HG02588 (cell line): Measurements from ENCODE around the gene HMCN2.

Experiments used
- ATAC-seq: cut with Tn5 transposase; IDR thresholded peaks from one replicate; pipeline ENCODE4 v1.9.1; 2021; ENCODE audit warnings: mild to moderate bottlenecking, moderate library complexity; ENCODE audit not compliant: unreplicated experiment

The HMCN2 gene

DNA sequence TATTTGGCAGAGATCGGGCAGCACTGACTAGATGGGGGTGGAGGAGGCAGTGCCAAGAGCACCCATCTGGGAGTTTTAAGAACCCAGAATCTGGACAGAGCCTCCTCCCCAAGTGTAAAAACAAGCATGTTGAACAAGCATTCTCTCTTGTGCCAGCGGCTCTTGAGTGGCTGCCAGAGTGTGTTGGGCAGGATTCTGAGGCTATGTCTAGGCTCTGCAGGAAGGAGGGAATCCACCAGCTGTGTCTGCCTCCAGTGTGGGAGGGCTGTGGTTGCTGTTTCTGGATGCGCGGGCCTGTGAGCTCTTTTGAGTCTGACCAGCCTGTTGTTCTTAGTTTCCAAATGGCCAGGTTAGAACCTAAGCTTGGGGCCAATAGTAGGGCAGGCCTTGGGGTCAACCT lies 39.8 kb downstream of the HMCN2 start:
- ATAC-seq, result no peak

GRCh38 chr9:130306823-130307666 lies 41.5 kb downstream of the HMCN2 start:
- no peak for ATAC-seq

DNA sequence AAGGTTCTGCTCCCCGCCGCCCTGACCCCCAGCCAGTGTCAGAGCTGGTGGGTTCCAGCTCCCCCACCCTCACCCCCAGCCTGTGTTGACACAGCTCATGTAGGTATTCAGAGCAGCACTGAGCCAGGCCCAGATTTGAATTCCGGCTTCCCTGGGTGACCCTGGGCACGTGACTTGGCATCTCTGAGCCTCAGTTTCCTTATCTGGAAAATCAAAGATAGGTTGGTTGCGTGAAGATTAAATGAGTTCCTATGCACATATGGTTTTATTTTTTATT lies 42.0 kb downstream of the HMCN2 start:
- no peak for ATAC-seq

GRCh38 chr9:130308081-130308571 lies 42.6 kb downstream of the HMCN2 start:
- no peak for ATAC-seq

GRCh38 chr9:130309689-130310455 lies 44.3 kb downstream of the HMCN2 start:
- ATAC-seq, result no peak

GRCh38 chr9:130310456-130310855 lies 44.9 kb downstream of the HMCN2 start:
- ATAC-seq, result no peak

DNA sequence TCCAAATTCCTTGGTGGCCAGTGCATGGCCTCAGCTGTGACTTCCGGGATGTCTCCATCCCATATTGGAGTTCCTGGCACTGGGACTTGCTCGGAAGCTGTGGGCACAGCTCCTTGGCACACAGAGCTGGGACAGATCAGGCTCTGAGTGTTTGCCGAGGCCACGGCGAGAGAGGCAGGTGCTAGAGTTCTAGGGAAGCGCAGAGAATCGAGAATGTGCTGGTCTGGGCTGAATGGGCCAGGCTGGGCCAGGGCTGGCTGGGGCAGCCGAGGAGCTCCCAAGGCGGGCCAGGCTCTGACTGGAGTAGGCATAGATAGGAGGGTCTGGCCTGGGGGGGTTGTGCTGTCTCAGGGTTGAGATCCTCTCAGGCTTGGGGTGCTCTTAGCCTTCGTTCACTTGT lies 45.4 kb downstream of the HMCN2 start:
- ATAC-seq, result no peak

DNA sequence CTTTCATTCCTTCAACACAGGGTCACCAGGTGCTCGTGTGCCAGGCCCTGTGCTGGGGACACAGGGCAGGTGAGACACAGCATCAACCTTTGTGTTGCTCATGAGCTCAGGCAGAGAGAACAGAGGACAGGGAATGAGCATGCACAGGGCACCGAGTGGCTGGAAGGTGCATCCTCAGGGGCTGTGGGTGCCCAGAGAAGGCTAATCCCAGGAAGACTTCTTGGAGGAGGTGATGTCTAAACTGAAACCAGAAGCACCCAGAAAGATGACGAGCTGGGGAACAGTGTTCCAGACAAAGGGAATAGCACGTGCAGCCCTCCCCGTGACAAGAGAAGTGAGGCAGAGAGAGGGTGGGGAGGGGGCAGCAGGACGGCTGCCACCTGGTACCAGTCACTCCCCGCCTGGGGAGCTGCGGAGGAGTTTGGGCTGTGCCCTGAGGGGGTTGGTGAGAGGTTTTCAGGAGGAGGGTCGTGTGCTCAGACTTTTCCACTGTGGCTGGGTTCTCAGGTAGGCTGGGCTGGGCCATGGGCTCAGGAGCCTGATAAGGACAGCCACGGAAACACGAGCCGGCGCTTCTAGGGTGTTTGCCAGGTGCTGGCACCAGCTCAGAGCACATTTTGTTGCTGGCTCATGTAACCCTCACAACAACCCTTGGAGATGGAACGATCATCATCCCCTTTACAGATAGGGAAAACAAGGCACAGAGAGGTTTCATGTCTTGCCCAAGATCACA lies 46.0 kb downstream of the HMCN2 start:
- ATAC-seq, result no peak

GRCh38 chr9:130313103-130313858 lies 47.7 kb downstream of the HMCN2 start:
- no peak for ATAC-seq

- ATAC-seq, result no peak
Measured at GRCh38 chr9:130315446-130316226, 50.1 kb downstream of the HMCN2 start.

GRCh38 chr9:130316430-130316829 lies 50.9 kb downstream of the HMCN2 start:
- no peak for ATAC-seq

- no peak for ATAC-seq
Measured at GRCh38 chr9:130319300-130319699, 53.7 kb downstream of the HMCN2 start.

DNA sequence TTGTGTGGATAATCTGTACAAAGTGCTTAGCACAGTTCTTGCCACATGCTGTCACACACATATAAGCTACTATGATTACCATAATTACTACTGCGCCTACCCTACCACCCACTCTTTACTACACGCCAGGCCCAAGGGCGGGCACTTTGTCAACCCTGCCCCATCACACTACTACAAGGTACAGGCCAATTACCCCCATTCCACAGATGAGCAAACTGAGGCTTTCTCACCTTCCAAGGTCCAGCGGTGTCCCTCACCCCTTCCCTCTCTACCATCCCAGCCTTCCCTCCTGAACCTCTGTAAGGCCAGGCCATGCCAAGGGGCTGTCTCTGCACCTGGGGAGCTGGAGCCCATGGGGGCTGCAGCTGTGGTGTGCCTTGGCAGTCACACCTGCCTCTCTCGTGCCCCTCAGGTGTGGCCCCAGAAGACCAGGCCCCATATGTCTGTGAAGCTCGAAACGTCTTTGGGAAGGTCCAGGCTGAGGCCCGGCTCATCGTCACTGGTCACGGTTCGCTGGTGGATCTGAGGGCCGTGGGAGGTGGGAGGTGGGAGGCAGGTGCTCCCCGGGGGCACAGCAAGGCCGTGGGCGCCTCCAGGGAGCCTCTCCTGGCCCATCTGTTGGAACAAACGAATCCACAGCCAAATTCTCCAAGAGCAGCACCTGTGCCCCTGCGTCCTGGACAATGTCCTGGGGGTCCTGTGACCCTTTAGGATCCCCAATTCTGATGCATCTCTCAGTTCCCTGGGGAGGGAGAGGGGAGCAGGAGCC lies 54.6 kb downstream of the HMCN2 start:
- ATAC-seq, result no peak

GRCh38 chr9:130320723-130321481 lies 55.3 kb downstream of the HMCN2 start:
- ATAC-seq, result no peak

DNA sequence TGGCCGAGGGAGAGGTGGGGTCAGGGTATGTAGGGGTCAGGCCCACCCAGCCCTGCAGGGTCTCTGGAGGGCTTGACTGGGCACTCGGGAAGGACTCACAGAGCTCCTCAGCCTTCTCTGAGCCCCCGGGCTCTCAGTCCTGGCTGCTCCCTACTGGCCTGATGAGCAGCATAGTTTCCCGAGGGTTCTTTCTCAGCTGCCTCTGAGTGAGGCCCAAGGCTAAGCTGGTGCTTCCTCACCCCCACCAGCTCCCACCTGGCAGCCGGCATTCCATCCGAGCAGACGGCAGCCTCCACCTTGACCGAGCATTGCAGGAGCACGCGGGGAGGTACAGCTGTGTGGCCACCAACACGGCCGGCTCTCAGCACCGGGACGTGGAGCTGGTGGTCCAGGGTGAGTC lies 56.0 kb downstream of the HMCN2 start:
- ATAC-seq, result no peak

- no peak for ATAC-seq
Measured at GRCh38 chr9:130323051-130323745, 57.6 kb downstream of the HMCN2 start.

DNA sequence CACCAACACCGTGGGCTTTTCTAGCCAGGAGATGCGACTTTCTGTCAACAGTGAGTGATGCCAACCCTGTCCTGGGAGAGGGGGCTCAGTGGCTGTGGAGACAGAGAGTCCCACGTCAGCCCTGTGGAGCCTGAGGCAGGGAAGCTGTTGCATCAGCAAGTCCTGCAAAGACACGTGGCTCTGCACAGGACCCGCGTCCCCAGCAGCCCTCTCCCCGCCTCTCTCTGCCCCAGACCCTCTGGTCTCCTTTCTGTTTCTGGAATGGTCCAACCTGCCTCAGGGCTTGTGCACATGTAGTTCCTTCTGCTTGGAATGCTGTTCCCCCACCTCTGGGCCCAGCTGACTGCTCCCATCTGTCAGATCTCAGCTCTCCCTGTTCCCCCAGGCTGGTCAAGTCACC lies 60.4 kb downstream of the HMCN2 start:
- ATAC-seq, result no peak
